ENCODE results near the gene HYAL3. TPM values are rescaled to one million over a fixed set of nuclear protein-coding genes. Genes with fewer than 3 reads are reported as not detected.

The HYAL3 gene
- total RNA-seq, 1 donor from 2014 or later: 3.6 TPM

DNA sequence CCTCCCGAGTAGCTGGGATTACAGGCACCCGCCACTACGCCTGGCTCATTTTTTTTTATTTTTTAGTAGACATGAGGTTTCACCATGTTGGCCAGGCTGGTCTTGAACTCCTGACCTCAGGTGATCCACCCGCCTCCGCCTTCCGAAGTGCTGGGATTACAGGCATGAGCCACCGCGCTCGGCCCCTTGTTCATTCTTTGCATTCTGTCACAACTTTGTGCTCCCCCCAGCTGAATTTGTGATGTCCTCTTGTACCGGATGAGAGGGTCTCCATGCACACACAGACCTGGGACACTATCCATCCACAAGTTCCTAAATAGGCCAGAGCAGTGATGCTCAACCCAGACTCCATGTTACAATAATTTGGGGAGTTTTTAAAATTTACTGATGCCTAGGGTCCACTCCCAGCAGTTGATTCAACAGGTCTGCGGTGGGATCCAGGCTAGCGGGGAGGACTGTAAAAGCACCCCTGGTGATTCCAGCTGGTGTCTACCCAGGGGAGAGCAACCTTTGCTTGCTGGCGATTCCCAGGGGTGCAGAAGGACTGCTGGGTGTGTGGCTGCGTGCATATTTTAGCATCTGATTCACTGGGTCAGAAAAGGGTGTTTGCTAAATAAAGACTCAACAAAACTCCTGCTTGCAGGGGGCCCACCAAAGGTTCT, 40.4 kb upstream of the HYAL3 start:
- peaks cover 15% of the 10 kb centered on the region for H3K4me1 Mint-ChIP-seq (ENCODE audit: low read depth)
- no peak for TF ChIP-seq CTCF (IDR thresholded peaks at IDR 0.05; ENCODE audit: unreplicated experiment)
- no peak for DNase-seq (ENCODE audit: low spot score, unreplicated experiment)
- no peak overlapping the region for H3K27ac Mint-ChIP-seq
- no peaks in the 10 kb centered on the region for H3K9me3 Mint-ChIP-seq (ENCODE audit: low read depth)
- H3K36me3 Mint-ChIP-seq (ENCODE audit: insufficient read depth): no peaks in the 10 kb centered on the region
- H3K4me3 Mint-ChIP-seq (ENCODE audit: low read depth): peak overlapping the region; percentile 93
- H3K27me3 Mint-ChIP-seq: peaks cover 54% of the 10 kb centered on the region

GRCh38 chr3:50338965-50339364, 39.8 kb upstream of the HYAL3 start:
- Mint-ChIP-seq H3K4me3 (ENCODE audit: low read depth) (peak overlapping the region; percentile 93), H3K27me3 (peaks cover 49% of the 10 kb centered on the region), H3K4me1 (ENCODE audit: low read depth) (peaks cover 15% of the 10 kb centered on the region), H3K9me3 (ENCODE audit: low read depth) (no peaks in the 10 kb centered on the region), H3K36me3 (ENCODE audit: insufficient read depth) (no peaks in the 10 kb centered on the region), H3K27ac (no peak overlapping the region)
- no peak for TF ChIP-seq CTCF (IDR thresholded peaks at IDR 0.05; ENCODE audit: unreplicated experiment)
- no peak for DNase-seq (ENCODE audit: low spot score, unreplicated experiment)

DNA sequence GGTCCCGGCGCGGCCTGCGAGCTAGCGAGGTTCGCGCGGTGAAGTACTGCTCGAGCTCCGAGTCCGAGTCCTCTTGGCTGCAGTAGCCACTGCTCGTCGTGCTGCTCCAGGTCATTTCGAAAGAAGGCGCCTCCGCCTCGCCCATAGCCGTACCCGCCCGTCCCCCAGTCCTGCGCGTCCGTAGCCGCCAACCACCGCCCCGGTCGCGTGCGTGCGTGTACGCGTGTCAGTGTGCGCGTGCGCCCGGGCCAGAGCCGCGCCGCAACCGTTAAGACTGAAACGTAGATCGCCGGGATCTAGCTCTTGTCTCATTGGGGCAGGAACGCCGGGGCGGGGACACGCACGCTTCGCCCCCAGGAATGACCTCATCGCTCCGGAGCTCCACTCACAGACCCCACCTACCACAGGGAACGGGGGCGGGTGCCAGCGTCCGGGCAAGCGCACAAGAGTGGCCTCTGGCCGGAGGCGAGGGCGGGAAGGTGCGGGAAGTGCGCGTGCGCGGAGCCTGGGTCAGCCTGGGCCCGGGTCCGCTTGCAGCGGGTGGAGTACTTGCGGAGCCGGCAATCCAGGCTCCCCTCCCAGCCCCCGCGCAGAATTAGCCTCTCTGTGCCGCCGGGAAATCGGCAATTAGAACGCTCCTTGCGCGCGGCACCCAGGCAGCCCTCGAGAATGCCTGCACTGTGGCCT, 38.1 kb upstream of the HYAL3 start:
- Mint-ChIP-seq H3K4me3 (ENCODE audit: low read depth) (peak overlapping the region; percentile 93), H3K9me3 (ENCODE audit: low read depth) (no peaks in the 10 kb centered on the region), H3K36me3 (ENCODE audit: insufficient read depth) (no peaks in the 10 kb centered on the region), H3K27me3 (peaks cover 33% of the 10 kb centered on the region), H3K4me1 (ENCODE audit: low read depth) (peaks cover 15% of the 10 kb centered on the region), H3K27ac (peak overlapping the region; percentile 99)
- TF ChIP-seq CTCF (IDR thresholded peaks at IDR 0.05; ENCODE audit: unreplicated experiment): no peak
- DNase-seq (ENCODE audit: low spot score, unreplicated experiment): peak; percentile 96

DNA sequence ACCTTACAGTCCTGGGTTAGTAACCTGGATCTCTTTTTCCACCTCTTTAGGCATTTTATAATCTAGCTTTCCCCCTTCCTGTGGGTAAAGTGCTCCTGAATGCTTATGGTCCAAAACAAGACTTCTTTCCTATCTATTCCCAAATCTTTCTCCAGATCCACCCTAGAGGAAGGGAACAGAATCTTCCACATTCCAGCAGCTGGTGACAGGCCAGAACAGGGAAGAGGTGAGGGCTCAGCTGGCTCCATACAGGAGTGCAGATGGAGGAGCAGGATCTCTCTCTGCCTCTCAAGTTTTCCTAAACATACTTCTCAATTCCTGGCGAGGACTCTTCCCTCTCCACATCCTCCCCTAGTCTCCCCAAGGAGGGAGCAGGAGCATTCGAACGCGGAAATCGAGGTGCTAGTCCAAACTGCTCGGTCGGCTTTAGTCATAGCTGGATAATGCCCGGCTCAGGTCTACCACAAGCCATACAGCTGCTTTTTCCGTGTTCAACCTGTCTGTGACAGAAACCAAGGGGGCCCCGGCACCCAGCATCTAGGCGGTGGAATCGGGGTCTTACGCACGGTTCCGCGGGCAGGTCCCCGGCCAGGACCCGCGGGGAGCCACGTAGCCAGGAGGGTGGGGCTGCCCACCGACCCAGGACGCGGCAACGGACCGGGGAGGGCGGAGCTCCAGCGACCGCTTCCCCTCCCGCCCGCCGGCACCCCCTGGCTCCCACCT, 37.4 kb upstream of the HYAL3 start:
- no peak for TF ChIP-seq CTCF (IDR thresholded peaks at IDR 0.05; ENCODE audit: unreplicated experiment)
- peak overlapping the region; percentile 99 for H3K27ac Mint-ChIP-seq
- DNase-seq (ENCODE audit: low spot score, unreplicated experiment): no peak

GRCh38 chr3:50334339-50335075, 35.3 kb upstream of the HYAL3 start:
- Mint-ChIP-seq H3K4me3 (ENCODE audit: low read depth) (peak overlapping the region; percentile 26), H3K9me3 (ENCODE audit: low read depth) (no peaks in the 10 kb centered on the region), H3K36me3 (ENCODE audit: insufficient read depth) (peaks cover 2% of the 10 kb centered on the region), H3K4me1 (ENCODE audit: low read depth) (peaks cover 15% of the 10 kb centered on the region), H3K27ac (no peak overlapping the region), H3K27me3 (peaks cover 10% of the 10 kb centered on the region)
- DNase-seq (ENCODE audit: low spot score, unreplicated experiment): no peak
- no peak for TF ChIP-seq CTCF (IDR thresholded peaks at IDR 0.05; ENCODE audit: unreplicated experiment)

More for the DNA sequence above, 37.4 kb upstream of the HYAL3 start:
- Mint-ChIP-seq H3K4me3 (ENCODE audit: low read depth) (peak overlapping the region; percentile 93), H3K27me3 (peaks cover 26% of the 10 kb centered on the region), H3K36me3 (ENCODE audit: insufficient read depth) (no peaks in the 10 kb centered on the region), H3K9me3 (ENCODE audit: low read depth) (no peaks in the 10 kb centered on the region), H3K4me1 (ENCODE audit: low read depth) (peaks cover 15% of the 10 kb centered on the region)

Data from progenitor cell of endocrine pancreas (in vitro differentiated cells).